Natural killer cell (primary cell): ENCODE results near the gene SLC1A4. TPM values are rescaled to one million over a fixed set of nuclear protein-coding genes. Genes with fewer than 3 reads are reported as not detected.
A peak's percentile ranks its signal among the peaks of the same experiment; 100 is the strongest.

ENCODE experiments used
- ATAC-seq, 3 donors: fragments of 150-1000 bp in 2 of 3; fragments of 200-7000 bp in 1 of 3; cut with Tn5 transposase; 1 replicate in 1 of 3; 2 replicates in 2 of 3; pipeline ENCODE4 v1.10.0; 2021; ENCODE audit warnings: mild to moderate bottlenecking in 2 of 3, moderate library complexity in 2 of 3
- DNase-seq, 2 donors: peaks; one replicate each; pipeline versions ENCODE4 v3.0.0 to v3.0.0-alpha.2; 2013 to 2021; ENCODE audit warnings: mixed read lengths in 1 of 2
- H3K27ac ChIP-seq: one replicate; pipeline ENCODE4 v1.5.1; 2013; ENCODE audit warnings: mild to moderate bottlenecking, low read length
- H3K27me3 ChIP-seq: one replicate; pipeline ENCODE4 v1.6.1; 2013; ENCODE audit warnings: low read length; ENCODE audit not compliant: control insufficient read depth, insufficient read depth
- H3K36me3 ChIP-seq: one replicate; pipeline ENCODE4 v1.6.1; 2013; ENCODE audit warnings: low read length; ENCODE audit not compliant: control insufficient read depth, insufficient read depth
- H3K4me1 ChIP-seq: one replicate; pipeline ENCODE4 v1.6.1; 2013; ENCODE audit warnings: low read length; ENCODE audit not compliant: control insufficient read depth, insufficient read depth
- H3K4me3 ChIP-seq: one replicate; pipeline ENCODE4 v1.5.1; 2013; ENCODE audit warnings: low read length
- H3K9me3 ChIP-seq: one replicate; pipeline ENCODE4 v1.6.1; 2013; ENCODE audit warnings: low read length; ENCODE audit not compliant: control insufficient read depth, insufficient read depth
- H3K27ac Mint-ChIP-seq, 2 donors: one replicate each; pipeline ENCODE4 v1.8.0; 2022; ENCODE audit warnings: mild to moderate bottlenecking in 2 of 2, mixed read lengths in 2 of 2, moderate library complexity in 1 of 2
- H3K27me3 Mint-ChIP-seq, 2 donors: one replicate each; pipeline ENCODE4 v1.8.0; 2022; ENCODE audit warnings: low read depth in 2 of 2, mixed read lengths in 2 of 2
- H3K36me3 Mint-ChIP-seq: one replicate; pipeline ENCODE4 v1.8.0; 2022; ENCODE audit warnings: mixed read lengths
- H3K4me1 Mint-ChIP-seq, 2 donors: one replicate each; pipeline ENCODE4 v1.8.0; 2022; ENCODE audit warnings: mixed read lengths in 2 of 2
- H3K4me3 Mint-ChIP-seq: one replicate; pipeline ENCODE4 v1.8.0; 2022; ENCODE audit warnings: mild to moderate bottlenecking, moderate library complexity, mixed read lengths
- H3K9me3 Mint-ChIP-seq, 2 donors: one replicate each; pipeline ENCODE4 v1.8.0; 2022; ENCODE audit warnings: mixed read lengths in 2 of 2
- WGBS: methylation state at CpG from one replicate; pipeline ENCODE4 v1.1.7; 2013; ENCODE audit warnings: missing lambda C conversion rate; ENCODE audit not compliant: insufficient coverage; 5-methylcytosine and 5-hydroxymethylcytosine counted together
- intact Hi-C: fragments of 100-400 bp; cut with micrococcal nuclease; formaldehyde crosslinking; loops from one replicate; pipeline ENCODE4 v1.14.2; 2022
- total RNA-seq, 4 donors: library from RNA; stranded (reverse); fragments of 120-200 nt in 1 of 4; gene quantifications; one replicate each; pipeline versions ENCODE4 v1.2.3 to v1.2.4, GENCODE V29; 2013 to 2022
- TF ChIP-seq, protein P1 (sequence below): fragments of 200-600 bp; IDR thresholded peaks from one replicate; pipeline ENCODE4 v1.8.0; 2022; ENCODE audit warnings: antibody characterized with exemption

SLC1A4 gene
- 10 to 100 TPM in 1 of 3 donors, 1 to 10 TPM in 2; 3.9 to 13.8 (median 5.6) TPM for total RNA-seq
- 7.5 TPM for total RNA-seq (2013)

- Histone ChIP-seq H3K9me3 (no peaks in the 10 kb centered on the region), H3K4me3 (peak within 1 kb of the TSS; percentile 89), H3K4me1 (peaks cover 23% of the 10 kb centered on the region), H3K36me3 (no peaks in the 10 kb centered on the region), H3K27ac (peak within 1 kb of the TSS; percentile 78), H3K27me3 (no peaks in the 10 kb centered on the region)
- H3K4me1 Mint-ChIP-seq = peaks cover 35 to 45% of the 10 kb centered on the region in 2 donors
- no peaks in the 10 kb centered on the region for H3K27me3 Mint-ChIP-seq
- TF ChIP-seq, protein P1, sequence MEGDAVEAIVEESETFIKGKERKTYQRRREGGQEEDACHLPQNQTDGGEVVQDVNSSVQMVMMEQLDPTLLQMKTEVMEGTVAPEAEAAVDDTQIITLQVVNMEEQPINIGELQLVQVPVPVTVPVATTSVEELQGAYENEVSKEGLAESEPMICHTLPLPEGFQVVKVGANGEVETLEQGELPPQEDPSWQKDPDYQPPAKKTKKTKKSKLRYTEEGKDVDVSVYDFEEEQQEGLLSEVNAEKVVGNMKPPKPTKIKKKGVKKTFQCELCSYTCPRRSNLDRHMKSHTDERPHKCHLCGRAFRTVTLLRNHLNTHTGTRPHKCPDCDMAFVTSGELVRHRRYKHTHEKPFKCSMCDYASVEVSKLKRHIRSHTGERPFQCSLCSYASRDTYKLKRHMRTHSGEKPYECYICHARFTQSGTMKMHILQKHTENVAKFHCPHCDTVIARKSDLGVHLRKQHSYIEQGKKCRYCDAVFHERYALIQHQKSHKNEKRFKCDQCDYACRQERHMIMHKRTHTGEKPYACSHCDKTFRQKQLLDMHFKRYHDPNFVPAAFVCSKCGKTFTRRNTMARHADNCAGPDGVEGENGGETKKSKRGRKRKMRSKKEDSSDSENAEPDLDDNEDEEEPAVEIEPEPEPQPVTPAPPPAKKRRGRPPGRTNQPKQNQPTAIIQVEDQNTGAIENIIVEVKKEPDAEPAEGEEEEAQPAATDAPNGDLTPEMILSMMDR = no peak
- intact Hi-C loops = loop anchor here (1.0 to 5.0 kb wide), 4 partner anchors 42 to 663 kb away; no protein-coding TSS in a partner anchor
- peak within 1 kb of the TSS; percentile 96 for H3K4me3 Mint-ChIP-seq
- under 1% methylated on average over 109 of the region's 109 CpGs for WGBS
- H3K36me3 Mint-ChIP-seq = no peaks in the 10 kb centered on the region
- ATAC-seq = peak; percentile 86 to 92 (median 87)
- DNase-seq = peak; percentile 72 to 87
- H3K9me3 Mint-ChIP-seq = no peaks in the 10 kb centered on the region
- H3K27ac Mint-ChIP-seq = peak within 1 kb of the TSS; percentile 68 to 79
Measured at GRCh38 chr2:64989126-64989981, at the start of gene SLC1A4. TSS of gene SLC1A4 (plus strand) at chr2:64989399. CDS start at chr2:64989644, 245 bp downstream.

DNA sequence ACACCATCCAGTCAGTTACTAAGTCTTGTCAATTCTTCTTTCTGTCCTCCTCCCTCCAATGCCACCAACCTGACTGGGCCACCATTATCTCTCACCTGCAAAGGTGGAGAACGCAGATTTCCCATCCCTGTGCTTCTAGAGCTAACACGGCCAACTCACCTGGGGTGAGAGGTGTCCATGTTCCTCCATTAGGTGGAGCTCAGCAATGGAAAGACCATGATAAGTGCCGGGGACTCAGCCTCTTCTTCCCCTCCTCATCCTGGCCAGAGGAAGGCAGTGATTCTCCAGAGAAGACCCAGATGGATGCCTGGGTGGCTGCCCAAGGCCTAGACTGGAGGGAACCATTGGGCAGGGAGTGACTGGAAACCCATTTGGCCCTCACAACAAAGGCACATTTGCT lies 48.1 kb upstream of the SLC1A4 start:
- Histone ChIP-seq H3K36me3 (no peaks in the 10 kb centered on the region), H3K4me1 (peaks cover 56% of the 10 kb centered on the region), H3K4me3 (no peak overlapping the region), H3K27me3 (no peaks in the 10 kb centered on the region), H3K9me3 (no peaks in the 10 kb centered on the region), H3K27ac (no peak overlapping the region)
- Mint-ChIP-seq H3K4me3 (no peak overlapping the region), H3K27me3 (peaks cover 0 to 7% of the 10 kb centered on the region in 2 donors), H3K36me3 (no peaks in the 10 kb centered on the region), H3K27ac (peak overlapping the region in 1 of 2 donors; percentile 20), H3K9me3 (no peaks in the 10 kb centered on the region), H3K4me1 (peaks cover 20 to 51% of the 10 kb centered on the region in 2 donors)
- ATAC-seq = no peak
- intact Hi-C loops = no loop called here
- TF ChIP-seq, protein P1 = no peak
- DNase-seq = no peak
- WGBS = 97% methylated on average over 3 of the region's 3 CpGs

DNA sequence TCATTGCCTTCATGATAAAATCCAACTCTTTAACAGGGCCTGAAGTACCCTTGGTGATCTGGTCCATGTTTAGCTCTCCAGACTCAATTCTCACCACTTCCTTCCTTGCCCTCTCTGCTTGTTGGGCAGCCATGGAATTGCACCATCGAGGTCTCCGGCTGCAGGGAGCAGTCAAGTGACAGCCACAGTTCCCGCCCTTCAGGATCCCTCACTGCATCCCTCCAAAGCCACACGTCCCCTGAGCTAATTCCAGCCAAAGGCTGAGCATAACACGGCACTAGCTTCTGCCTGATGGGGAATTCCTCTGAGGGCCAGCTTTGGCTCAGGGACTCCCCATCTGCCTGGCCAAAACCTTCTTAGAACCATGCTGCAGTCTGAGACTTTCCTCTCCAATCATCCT lies 47.4 kb upstream of the SLC1A4 start:
- H3K9me3 Mint-ChIP-seq = no peaks in the 10 kb centered on the region
- peaks cover 0 to 7% of the 10 kb centered on the region in 2 donors for H3K27me3 Mint-ChIP-seq
- TF ChIP-seq, protein P1 = no peak
- intact Hi-C loops = no loop called here
- no peak for ATAC-seq
- no peaks in the 10 kb centered on the region for H3K36me3 Mint-ChIP-seq
- no peak overlapping the region for H3K27ac ChIP-seq
- H3K4me3 ChIP-seq = no peak overlapping the region
- peaks cover 27 to 58% of the 10 kb centered on the region in 2 donors for H3K4me1 Mint-ChIP-seq
- H3K27ac Mint-ChIP-seq = peak overlapping the region in 1 of 2 donors; percentile 23
- 61% methylated on average over 5 of the region's 5 CpGs for WGBS
- DNase-seq = no peak
- H3K9me3 ChIP-seq = no peaks in the 10 kb centered on the region
- no peaks in the 10 kb centered on the region for H3K36me3 ChIP-seq
- no peaks in the 10 kb centered on the region for H3K27me3 ChIP-seq
- peaks cover 62% of the 10 kb centered on the region for H3K4me1 ChIP-seq
- H3K4me3 Mint-ChIP-seq = no peak overlapping the region
